OCI-LY1 (cell line): Measurements from ENCODE around the gene SLC25A51.

Experiments
- H2AFZ ChIP-seq: fragments of 200-600 bp; sonication (generic), shearing (Covaris generic); 2 replicates; pipeline ENCODE4 v1.6.0; 2014; ENCODE audit warnings: antibody characterized with exemption, mild to moderate bottlenecking, low read length
- H3F3A ChIP-seq: fragments of 200-600 bp; sonication (generic), shearing (Covaris generic); 2 replicates; pipeline ENCODE4 v1.6.0; 2014; ENCODE audit warnings: mild to moderate bottlenecking, antibody characterized with exemption, low read length, moderate library complexity; ENCODE audit not compliant: insufficient read depth
- H3K27ac ChIP-seq: fragments of 200-600 bp; sonication (generic); 2 replicates; pipeline ENCODE4 v1.5.1; 2014; ENCODE audit warnings: low read length, mixed run types, mild to moderate bottlenecking, low read depth; ENCODE audit not compliant: poor library complexity, severe bottlenecking
- H3K27me3 ChIP-seq: fragments of 200-600 bp; sonication (generic); 2 replicates; pipeline ENCODE4 v1.6.0; 2014; ENCODE audit warnings: antibody characterized with exemption, mild to moderate bottlenecking, low read length, moderate library complexity; ENCODE audit not compliant: insufficient read depth
- H3K36me3 ChIP-seq: fragments of 200-600 bp; sonication (generic); 2 replicates; pipeline ENCODE4 v1.6.1; 2014; ENCODE audit warnings: mild to moderate bottlenecking, antibody characterized with exemption, low read length, moderate library complexity, mixed read lengths; ENCODE audit not compliant: insufficient read depth
- H3K4me1 ChIP-seq: fragments of 200-600 bp; sonication (generic); 2 replicates; pipeline ENCODE4 v1.5.1; 2014; ENCODE audit warnings: mild to moderate bottlenecking, low read length, moderate library complexity; ENCODE audit not compliant: insufficient read depth, severe bottlenecking
- H3K4me2 ChIP-seq: fragments of 200-600 bp; sonication (generic), shearing (Covaris generic); 2 replicates; pipeline ENCODE4 v1.6.1; 2014; ENCODE audit warnings: low read length
- H3K4me3 ChIP-seq: fragments of 200-600 bp; sonication (generic); 2 replicates; pipeline ENCODE4 v1.5.1; 2014; ENCODE audit warnings: low read length, low read depth, mild to moderate bottlenecking, mixed read lengths; ENCODE audit not compliant: poor library complexity, severe bottlenecking
- H3K79me2 ChIP-seq: fragments of 200-600 bp; shearing (Covaris generic); 2 replicates; pipeline ENCODE4 v1.6.1; 2016; ENCODE audit warnings: mixed run types, low read length, mixed read lengths; ENCODE audit not compliant: insufficient read depth
- H3K9ac ChIP-seq: fragments of 200-600 bp; sonication (generic), shearing (Covaris generic); 2 replicates; pipeline ENCODE4 v1.6.1; 2014; ENCODE audit warnings: mild to moderate bottlenecking, low read length, mixed read lengths
- H3K9me2 ChIP-seq: fragments of 200-600 bp; sonication (generic), shearing (Covaris generic); 2 replicates; pipeline ENCODE4 v1.6.1; 2014; ENCODE audit warnings: low read depth, mild to moderate bottlenecking, low read length, mixed read lengths
- H3K9me3 ChIP-seq: fragments of 200-600 bp; shearing (Covaris generic); 2 replicates; pipeline ENCODE4 v1.6.1; 2014; ENCODE audit warnings: low read length, mixed read lengths
- H4K20me1 ChIP-seq: fragments of 200-600 bp; sonication (generic), shearing (Covaris generic); 2 replicates; pipeline ENCODE4 v1.6.0; 2016; ENCODE audit warnings: mild to moderate bottlenecking, low read length; ENCODE audit not compliant: insufficient read depth
- CTCF ChIP-seq: fragments of 200-600 bp; sonication (generic), shearing (Covaris generic); IDR thresholded peaks from 2 replicates; pipeline ENCODE4 v1.5.1; 2017; ENCODE audit warnings: mild to moderate bottlenecking, antibody characterized with exemption, low read length, moderate library complexity, mixed read lengths
- EZH2 ChIP-seq: fragments of 200-600 bp; sonication (generic), shearing (Covaris generic); IDR thresholded peaks from 2 replicates; pipeline ENCODE4 v1.8.0; 2017; ENCODE audit warnings: borderline replicate concordance, mixed run types, mild to moderate bottlenecking, antibody characterized with exemption, low read length, moderate library complexity, mixed read lengths

The SLC25A51 gene

GRCh38 chr9:37941253-37941652 lies 37.3 kb upstream of the SLC25A51 start:
- H2AFZ ChIP-seq: no peak overlapping the region
- no peaks in the 10 kb centered on the region for H3K79me2 ChIP-seq
- no peaks in the 10 kb centered on the region for H3F3A ChIP-seq
- no peak overlapping the region for H3K9ac ChIP-seq
- H3K27me3 ChIP-seq: no peaks in the 10 kb centered on the region
- H3K4me1 ChIP-seq: no peaks in the 10 kb centered on the region
- H3K36me3 ChIP-seq: no peaks in the 10 kb centered on the region
- no peaks in the 10 kb centered on the region for H3K9me2 ChIP-seq
- no peak overlapping the region for H3K4me3 ChIP-seq
- no peak overlapping the region for H3K4me2 ChIP-seq
- H3K27ac ChIP-seq: no peak overlapping the region
- no peaks in the 10 kb centered on the region for H4K20me1 ChIP-seq
- peak; percentile 28; the same call in 1 of the 2 replicates for TF ChIP-seq CTCF
- TF ChIP-seq EZH2: no peak
- no peaks in the 10 kb centered on the region for H3K9me3 ChIP-seq

GRCh38 chr9:37939575-37940095 lies 35.7 kb upstream of the SLC25A51 start:
- no peaks in the 10 kb centered on the region for H3K79me2 ChIP-seq
- no peaks in the 10 kb centered on the region for H3K27me3 ChIP-seq
- no peaks in the 10 kb centered on the region for H3F3A ChIP-seq
- no peaks in the 10 kb centered on the region for H4K20me1 ChIP-seq
- H3K9ac ChIP-seq: no peak overlapping the region
- no peaks in the 10 kb centered on the region for H3K9me2 ChIP-seq
- H3K9me3 ChIP-seq: no peaks in the 10 kb centered on the region
- no peak overlapping the region for H3K4me3 ChIP-seq
- no peak for TF ChIP-seq CTCF
- no peak for TF ChIP-seq EZH2
- H3K36me3 ChIP-seq: no peaks in the 10 kb centered on the region
- H3K27ac ChIP-seq: no peak overlapping the region
- H3K4me1 ChIP-seq: no peaks in the 10 kb centered on the region
- H3K4me2 ChIP-seq: no peak overlapping the region
- no peak overlapping the region for H2AFZ ChIP-seq

GRCh38 chr9:37938121-37938891 lies 34.4 kb upstream of the SLC25A51 start:
- H3K79me2 ChIP-seq: no peaks in the 10 kb centered on the region
- no peaks in the 10 kb centered on the region for H3K4me1 ChIP-seq
- no peaks in the 10 kb centered on the region for H3K9me2 ChIP-seq
- no peak overlapping the region for H3K4me3 ChIP-seq
- H3F3A ChIP-seq: no peaks in the 10 kb centered on the region
- no peak overlapping the region for H3K27ac ChIP-seq
- no peaks in the 10 kb centered on the region for H4K20me1 ChIP-seq
- H3K9me3 ChIP-seq: no peaks in the 10 kb centered on the region
- no peak overlapping the region for H3K4me2 ChIP-seq
- H3K27me3 ChIP-seq: no peaks in the 10 kb centered on the region
- no peaks in the 10 kb centered on the region for H3K36me3 ChIP-seq
- no peak for TF ChIP-seq CTCF
- no peak for TF ChIP-seq EZH2
- H3K9ac ChIP-seq: no peak overlapping the region
- H2AFZ ChIP-seq: no peak overlapping the region
